ENCODE measurements around the gene HDGFL1.

DNA sequence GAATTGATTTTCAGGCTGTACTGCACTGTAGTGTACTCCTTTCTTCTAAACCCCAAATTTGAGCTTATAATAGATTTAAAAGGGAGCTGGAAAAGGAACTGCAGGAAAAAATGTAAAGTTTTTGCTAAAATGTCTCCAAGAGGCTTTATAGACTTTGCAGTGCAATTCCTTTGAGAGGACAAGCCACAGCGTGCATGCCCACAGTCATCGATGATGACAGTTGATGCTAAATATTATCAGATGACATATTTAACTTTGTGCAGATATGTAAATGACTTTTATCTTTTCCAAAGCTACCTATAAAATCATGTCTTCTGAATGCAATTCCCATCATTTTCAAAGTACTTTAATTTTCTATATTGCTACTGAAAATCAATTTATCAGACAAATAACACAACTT is 24.3 kb upstream of the HDGFL1 start:
- TF ChIP-seq, protein P1, sequence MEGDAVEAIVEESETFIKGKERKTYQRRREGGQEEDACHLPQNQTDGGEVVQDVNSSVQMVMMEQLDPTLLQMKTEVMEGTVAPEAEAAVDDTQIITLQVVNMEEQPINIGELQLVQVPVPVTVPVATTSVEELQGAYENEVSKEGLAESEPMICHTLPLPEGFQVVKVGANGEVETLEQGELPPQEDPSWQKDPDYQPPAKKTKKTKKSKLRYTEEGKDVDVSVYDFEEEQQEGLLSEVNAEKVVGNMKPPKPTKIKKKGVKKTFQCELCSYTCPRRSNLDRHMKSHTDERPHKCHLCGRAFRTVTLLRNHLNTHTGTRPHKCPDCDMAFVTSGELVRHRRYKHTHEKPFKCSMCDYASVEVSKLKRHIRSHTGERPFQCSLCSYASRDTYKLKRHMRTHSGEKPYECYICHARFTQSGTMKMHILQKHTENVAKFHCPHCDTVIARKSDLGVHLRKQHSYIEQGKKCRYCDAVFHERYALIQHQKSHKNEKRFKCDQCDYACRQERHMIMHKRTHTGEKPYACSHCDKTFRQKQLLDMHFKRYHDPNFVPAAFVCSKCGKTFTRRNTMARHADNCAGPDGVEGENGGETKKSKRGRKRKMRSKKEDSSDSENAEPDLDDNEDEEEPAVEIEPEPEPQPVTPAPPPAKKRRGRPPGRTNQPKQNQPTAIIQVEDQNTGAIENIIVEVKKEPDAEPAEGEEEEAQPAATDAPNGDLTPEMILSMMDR (IDR thresholded peaks at IDR 0.05) = no peak
- TF ChIP-seq POLR2AphosphoS5 (IDR thresholded peaks at IDR 0.05) = no peak
